ENCODE results near the gene TMEM151B.
"Not testable (repeated sequence)": the region's sequence is repeated elsewhere in the genome, so short reads cannot be mapped to it uniquely, and the experiment has no call there.

The TMEM151B gene

GRCh38 chr6:44328203-44328602, 58.0 kb downstream of the TMEM151B start:
- not testable (repeated sequence) for DNase-seq (ENCODE audit: low read depth in 1 of 2, low spot score in 1 of 2)

- no peak for DNase-seq (ENCODE audit: low read depth in 1 of 2, low spot score in 1 of 2)
Observed at GRCh38 chr6:44329858-44330257, 59.6 kb downstream of the TMEM151B start.

- DNase-seq (ENCODE audit: low read depth in 1 of 2, low spot score in 1 of 2) = no peak
Observed at GRCh38 chr6:44332585-44332984, 62.3 kb downstream of the TMEM151B start.

GRCh38 chr6:44333273-44333919, 63.1 kb downstream of the TMEM151B start:
- no peak for DNase-seq (ENCODE audit: low read depth in 1 of 2, low spot score in 1 of 2)

GRCh38 chr6:44333942-44334341, 63.7 kb downstream of the TMEM151B start:
- DNase-seq (ENCODE audit: low read depth in 1 of 2, low spot score in 1 of 2) = no peak

- DNase-seq (ENCODE audit: low read depth in 1 of 2, low spot score in 1 of 2) = no peak
Observed at GRCh38 chr6:44335631-44336030, 65.4 kb downstream of the TMEM151B start.

GRCh38 chr6:44338228-44339122, 68.2 kb downstream of the TMEM151B start:
- DNase-seq (ENCODE audit: low read depth in 1 of 2, low spot score in 1 of 2) = peak; percentile 25 to 36

GRCh38 chr6:44339301-44339700, 69.1 kb downstream of the TMEM151B start:
- DNase-seq (ENCODE audit: low read depth in 1 of 2, low spot score in 1 of 2) = no peak

GRCh38 chr6:44339763-44340625, 69.7 kb downstream of the TMEM151B start:
- DNase-seq (ENCODE audit: low read depth in 1 of 2, low spot score in 1 of 2) = no peak

- no peak for DNase-seq (ENCODE audit: low read depth in 1 of 2, low spot score in 1 of 2)
Observed at GRCh38 chr6:44341095-44341890, 71.0 kb downstream of the TMEM151B start.

GRCh38 chr6:44342052-44342451, 71.8 kb downstream of the TMEM151B start:
- no peak for DNase-seq (ENCODE audit: low read depth in 1 of 2, low spot score in 1 of 2)

- no peak for DNase-seq (ENCODE audit: low read depth in 1 of 2, low spot score in 1 of 2)
Observed at GRCh38 chr6:44342489-44342888, 72.2 kb downstream of the TMEM151B start, which contains the start of gene SPATS1. SPATS1 (plus strand) TSS chr6:44342650; CDS start chr6:44343096, 446 bp downstream.

- DNase-seq (ENCODE audit: low read depth in 1 of 2, low spot score in 1 of 2) = not testable (repeated sequence)
Observed at GRCh38 chr6:44346818-44347217, 76.6 kb downstream of the TMEM151B start.

GRCh38 chr6:44349904-44350649, 79.8 kb downstream of the TMEM151B start:
- DNase-seq (ENCODE audit: low read depth in 1 of 2, low spot score in 1 of 2) = no peak

- not testable (repeated sequence) for DNase-seq (ENCODE audit: low read depth in 1 of 2, low spot score in 1 of 2)
Observed at GRCh38 chr6:44350650-44350994, 80.4 kb downstream of the TMEM151B start.

- DNase-seq (ENCODE audit: low read depth in 1 of 2, low spot score in 1 of 2) = no peak
Observed at GRCh38 chr6:44352259-44352658, 82.0 kb downstream of the TMEM151B start.

- DNase-seq (ENCODE audit: low read depth in 1 of 2, low spot score in 1 of 2) = no peak
Observed at GRCh38 chr6:44353336-44353735, 83.1 kb downstream of the TMEM151B start.

GRCh38 chr6:44355640-44356039, 85.4 kb downstream of the TMEM151B start:
- DNase-seq (ENCODE audit: low read depth in 1 of 2, low spot score in 1 of 2) = no peak

- no peak for DNase-seq (ENCODE audit: low read depth in 1 of 2, low spot score in 1 of 2)
Observed at GRCh38 chr6:44356487-44356886, 86.2 kb downstream of the TMEM151B start.
